ENCODE data around the gene SLC4A9.

SLC4A9 gene

DNA sequence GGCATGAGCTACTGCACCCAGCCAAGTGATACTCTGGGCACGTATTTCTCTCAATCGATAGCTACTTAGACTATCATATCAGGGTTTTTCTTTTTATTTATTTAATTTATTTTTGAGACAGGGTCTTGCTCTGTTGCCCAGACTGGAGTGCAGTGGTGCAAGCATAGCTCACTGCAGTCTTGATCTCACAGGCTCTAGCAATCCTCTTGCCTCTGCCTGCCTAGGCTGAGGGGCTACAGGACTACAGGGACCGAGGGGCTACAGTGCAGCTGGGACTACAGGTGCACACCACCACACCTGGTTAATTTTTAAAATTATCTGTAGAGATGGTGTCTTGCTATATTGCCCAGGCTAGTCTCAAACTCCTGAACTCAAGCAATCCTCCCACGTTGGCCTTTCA lies 21.4 kb downstream of the SLC4A9 start:
- TF ChIP-seq, protein P1, sequence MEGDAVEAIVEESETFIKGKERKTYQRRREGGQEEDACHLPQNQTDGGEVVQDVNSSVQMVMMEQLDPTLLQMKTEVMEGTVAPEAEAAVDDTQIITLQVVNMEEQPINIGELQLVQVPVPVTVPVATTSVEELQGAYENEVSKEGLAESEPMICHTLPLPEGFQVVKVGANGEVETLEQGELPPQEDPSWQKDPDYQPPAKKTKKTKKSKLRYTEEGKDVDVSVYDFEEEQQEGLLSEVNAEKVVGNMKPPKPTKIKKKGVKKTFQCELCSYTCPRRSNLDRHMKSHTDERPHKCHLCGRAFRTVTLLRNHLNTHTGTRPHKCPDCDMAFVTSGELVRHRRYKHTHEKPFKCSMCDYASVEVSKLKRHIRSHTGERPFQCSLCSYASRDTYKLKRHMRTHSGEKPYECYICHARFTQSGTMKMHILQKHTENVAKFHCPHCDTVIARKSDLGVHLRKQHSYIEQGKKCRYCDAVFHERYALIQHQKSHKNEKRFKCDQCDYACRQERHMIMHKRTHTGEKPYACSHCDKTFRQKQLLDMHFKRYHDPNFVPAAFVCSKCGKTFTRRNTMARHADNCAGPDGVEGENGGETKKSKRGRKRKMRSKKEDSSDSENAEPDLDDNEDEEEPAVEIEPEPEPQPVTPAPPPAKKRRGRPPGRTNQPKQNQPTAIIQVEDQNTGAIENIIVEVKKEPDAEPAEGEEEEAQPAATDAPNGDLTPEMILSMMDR (IDR thresholded peaks at IDR 0.05; ENCODE audit: control insufficient read depth, insufficient read depth, low read depth, low read length, missing control alignments): no peak
- no peak for DNase-seq (ENCODE audit: low read depth)
- no peak overlapping the region for H3K4me3 ChIP-seq (ENCODE audit: control insufficient read depth, low read depth, low read length)

DNA sequence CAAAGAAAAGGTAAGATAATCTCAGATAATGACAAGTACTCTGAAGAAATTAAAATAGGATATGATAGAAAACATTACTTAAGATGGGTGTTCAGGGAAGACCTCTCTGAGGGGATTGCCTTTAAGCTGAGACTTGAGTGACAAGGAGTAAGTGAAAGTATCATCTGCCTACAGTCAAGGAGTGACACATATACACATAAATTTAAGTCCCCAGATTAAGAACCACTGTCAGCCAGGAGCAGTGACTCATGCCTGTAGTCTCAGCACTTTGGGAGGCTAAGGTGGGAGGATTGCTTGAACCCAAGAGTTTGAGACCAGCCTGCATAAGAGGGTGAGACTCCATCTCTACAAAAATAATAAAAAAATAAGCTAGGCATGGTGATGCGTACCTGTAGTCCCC lies 22.0 kb downstream of the SLC4A9 start:
- TF ChIP-seq, protein P1 (IDR thresholded peaks at IDR 0.05; ENCODE audit: control insufficient read depth, insufficient read depth, low read depth, low read length, missing control alignments): no peak
- no peak for DNase-seq (ENCODE audit: low read depth)
- H3K4me3 ChIP-seq (ENCODE audit: control insufficient read depth, low read depth, low read length): no peak overlapping the region

DNA sequence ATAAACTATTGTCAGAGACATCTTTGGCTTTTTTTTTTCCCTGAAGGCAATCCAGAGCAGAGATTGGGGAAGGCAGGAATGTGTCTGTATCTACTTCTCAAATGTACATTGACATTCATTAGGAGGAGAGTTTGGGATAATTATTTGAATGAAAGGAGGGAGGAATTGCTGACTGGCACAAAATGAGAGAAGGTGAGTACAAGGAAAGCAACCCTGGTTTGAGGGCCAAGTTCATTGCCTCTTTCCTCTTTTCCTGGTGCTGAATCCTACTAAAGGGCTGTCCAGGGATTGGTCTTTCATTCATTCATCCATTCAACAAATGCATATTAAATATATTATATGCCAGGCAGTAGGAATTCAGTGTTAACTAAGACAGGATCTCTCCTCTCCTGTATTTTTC lies 22.9 kb downstream of the SLC4A9 start:
- DNase-seq (ENCODE audit: low read depth): no peak
- TF ChIP-seq, protein P1 (IDR thresholded peaks at IDR 0.05; ENCODE audit: control insufficient read depth, insufficient read depth, low read depth, low read length, missing control alignments): no peak
- no peak overlapping the region for H3K4me3 ChIP-seq (ENCODE audit: control insufficient read depth, low read depth, low read length)

DNA sequence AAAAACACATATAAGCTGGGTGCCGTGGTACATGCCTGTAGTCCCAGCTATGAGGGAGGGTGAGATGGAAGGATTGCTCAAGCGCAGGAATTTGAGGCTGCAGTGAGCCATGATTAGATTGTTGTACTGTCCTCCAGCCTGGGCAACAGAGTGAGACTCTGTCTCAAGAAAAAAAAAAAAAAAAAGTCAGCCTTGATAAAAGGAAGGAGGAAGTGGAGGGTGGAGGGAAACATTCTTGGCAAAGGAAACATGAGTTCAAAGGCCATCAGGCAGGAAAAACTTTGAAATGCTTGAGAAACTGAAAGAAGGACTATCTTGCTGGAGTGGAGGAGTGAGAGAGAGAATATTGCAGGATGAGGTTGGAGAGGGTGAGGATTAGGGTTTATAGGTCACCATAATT lies 23.3 kb downstream of the SLC4A9 start:
- no peak for DNase-seq (ENCODE audit: low read depth)
- TF ChIP-seq, protein P1 (IDR thresholded peaks at IDR 0.05; ENCODE audit: control insufficient read depth, insufficient read depth, low read depth, low read length, missing control alignments): no peak

DNA sequence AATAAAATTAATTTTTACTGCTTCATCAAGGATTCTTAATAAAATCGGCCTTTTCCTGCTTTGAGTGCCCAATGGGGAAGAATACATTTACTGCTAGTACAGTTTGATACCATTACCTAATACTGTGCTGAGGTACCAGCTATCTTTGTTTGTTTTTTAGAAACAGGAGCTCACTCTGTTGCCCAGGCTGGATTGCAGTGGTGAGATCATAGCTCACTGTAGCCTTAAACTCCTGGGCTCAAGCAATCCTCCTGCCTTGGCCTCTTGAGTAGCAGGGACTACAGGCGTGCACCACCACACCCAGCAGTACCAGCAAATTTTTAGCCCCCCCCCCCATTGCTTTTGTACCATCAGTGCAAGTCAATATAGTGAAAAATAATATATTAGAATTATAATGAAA lies 28.1 kb downstream of the SLC4A9 start:
- no peak for DNase-seq (ENCODE audit: low read depth)
- H3K4me3 ChIP-seq (ENCODE audit: control insufficient read depth, low read depth, low read length): no peak overlapping the region
- TF ChIP-seq, protein P1 (IDR thresholded peaks at IDR 0.05; ENCODE audit: control insufficient read depth, insufficient read depth, low read depth, low read length, missing control alignments): no peak

More for the DNA sequence above, 23.3 kb downstream of the SLC4A9 start:
- H3K4me3 ChIP-seq (ENCODE audit: control insufficient read depth, low read depth, low read length): no peak overlapping the region

DNA sequence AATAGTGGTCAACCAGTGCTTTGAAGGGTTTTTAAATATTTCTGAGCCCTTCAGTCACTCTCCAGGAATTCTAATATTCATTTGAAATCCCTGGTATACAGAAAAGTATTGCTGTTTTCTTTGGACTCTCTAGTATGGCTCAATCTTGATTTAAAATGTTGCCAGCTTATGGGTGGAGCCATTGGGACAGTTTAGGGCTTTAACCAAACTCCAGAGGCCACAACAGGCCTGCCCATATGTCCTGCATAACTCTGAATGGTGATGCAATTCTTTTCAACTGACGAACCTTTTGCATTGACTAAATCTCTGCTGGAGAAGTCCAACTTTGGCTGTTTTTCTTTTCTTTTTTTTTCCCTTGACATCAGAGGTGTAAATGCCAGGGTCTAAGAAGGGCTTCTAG lies 31.3 kb downstream of the SLC4A9 start:
- no peak overlapping the region for H3K4me3 ChIP-seq (ENCODE audit: control insufficient read depth, low read depth, low read length)
- peak; percentile 29 for DNase-seq (ENCODE audit: low read depth)
- TF ChIP-seq, protein P1 (IDR thresholded peaks at IDR 0.05; ENCODE audit: control insufficient read depth, insufficient read depth, low read depth, low read length, missing control alignments): no peak

DNA sequence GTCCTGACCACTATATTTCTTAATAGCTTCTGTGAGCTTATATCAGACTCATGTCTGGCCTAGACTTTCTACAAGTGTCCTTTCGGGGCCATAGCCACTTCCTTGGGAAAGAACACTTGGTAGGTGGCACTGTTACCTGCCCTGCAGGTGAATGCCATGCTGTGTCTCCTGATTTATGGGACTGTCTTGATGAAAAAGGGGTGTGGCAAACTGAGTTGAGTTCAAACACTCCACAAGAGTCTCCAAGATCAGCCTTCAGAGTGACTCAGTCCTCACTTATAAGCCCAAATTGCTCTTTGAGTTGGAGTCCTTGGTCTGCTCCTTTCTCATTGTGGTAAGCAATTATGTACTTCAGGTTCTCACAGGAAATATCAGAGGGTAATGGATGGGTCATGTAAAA lies 31.7 kb downstream of the SLC4A9 start:
- DNase-seq (ENCODE audit: low read depth): no peak
- TF ChIP-seq, protein P1 (IDR thresholded peaks at IDR 0.05; ENCODE audit: control insufficient read depth, insufficient read depth, low read depth, low read length, missing control alignments): no peak
- H3K4me3 ChIP-seq (ENCODE audit: control insufficient read depth, low read depth, low read length): no peak overlapping the region
